SK-N-MC (cell line): Measurements from ENCODE around the gene MRC2.

ENCODE experiments used
- DNase-seq: peaks from one replicate; pipeline ENCODE4 v3.0.0-alpha.2; 2011; ENCODE audit warnings: low read depth, low spot score
- H3K27ac ChIP-seq: fragments of 200-600 bp; sonication (generic); 2 replicates; pipeline ENCODE4 v1.5.1; 2016; ENCODE audit warnings: mixed run types
- H3K36me3 ChIP-seq: fragments of 200-600 bp; sonication (generic); 2 replicates; pipeline ENCODE4 v1.6.1; 2017; ENCODE audit warnings: antibody characterized with exemption, low read length, mixed read lengths; ENCODE audit not compliant: insufficient read depth
- H3K4me3 ChIP-seq: fragments of 200-600 bp; sonication (generic); 2 replicates; pipeline ENCODE4 v1.5.1; 2016
- H3K9ac ChIP-seq: fragments of 200-600 bp; sonication (generic); 2 replicates; pipeline ENCODE4 v1.8.0; 2017; ENCODE audit warnings: mixed run types, mixed read lengths; ENCODE audit not compliant: insufficient read length
- H3K9me3 ChIP-seq: fragments of 200-600 bp; sonication (generic); 2 replicates; pipeline ENCODE4 v1.6.1; 2017; ENCODE audit warnings: low read depth, mild to moderate bottlenecking, antibody characterized with exemption, low read length, moderate library complexity, mixed read lengths
- EZH2 ChIP-seq: fragments of 200-600 bp; sonication (generic); IDR thresholded peaks from one replicate; pipeline ENCODE4 v1.6.1; 2017; ENCODE audit warnings: antibody characterized with exemption
- FOXP2 ChIP-seq: optimal IDR thresholded peaks from 2 replicates; pipeline ENCODE3; 2011; ENCODE audit warnings: mild to moderate bottlenecking, moderate library complexity; ENCODE audit not compliant: insufficient read depth; ENCODE audit errors: extremely low read length, control extremely low read depth
- POLR2AphosphoS5 ChIP-seq: IDR thresholded peaks from 2 replicates; pipeline ENCODE4 v1.6.1; 2012; ENCODE audit warnings: mild to moderate bottlenecking, low read depth, low read length, borderline replicate concordance

The MRC2 gene

DNA sequence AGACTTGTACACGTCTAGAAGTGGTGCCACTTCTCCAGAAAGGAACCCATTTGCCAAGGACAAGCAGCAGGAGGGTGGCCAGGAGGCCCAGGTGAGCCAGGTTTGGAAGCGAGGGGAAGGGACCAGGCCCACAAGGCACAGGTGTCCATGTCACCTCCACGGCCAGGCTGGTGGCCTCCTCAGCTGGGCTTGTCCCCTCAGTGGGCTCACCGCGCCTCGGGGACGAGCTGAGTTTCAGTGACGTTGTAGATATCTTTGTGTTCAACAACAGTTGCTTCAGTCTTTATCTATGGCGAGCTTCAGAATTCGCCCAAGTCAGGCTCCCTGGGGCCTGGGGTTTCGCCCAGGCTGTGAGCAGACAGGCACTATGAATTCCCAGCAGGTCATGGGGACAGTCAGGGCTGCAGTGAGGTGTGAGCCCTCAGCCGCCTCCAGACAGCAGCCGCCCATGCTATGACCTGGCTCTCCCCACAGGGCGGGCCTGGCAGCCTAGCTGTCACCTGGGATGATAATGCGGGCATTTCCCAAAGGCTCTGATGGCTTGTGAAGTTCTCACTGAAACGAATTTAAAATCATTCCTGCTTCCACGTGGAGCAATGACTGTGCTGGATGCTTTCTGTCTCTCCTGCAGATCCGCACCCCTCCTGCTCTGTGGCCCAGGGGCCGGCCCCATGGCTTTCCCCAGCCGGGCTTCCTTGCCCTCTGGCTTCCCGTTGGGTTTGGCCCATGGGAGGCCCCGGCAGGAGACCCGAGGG lies 89.5 kb downstream of the MRC2 start:
- H3K9me3 ChIP-seq, result no peaks in the 10 kb centered on the region
- no peak for DNase-seq
- H3K36me3 ChIP-seq, result no peaks in the 10 kb centered on the region
- H3K9ac ChIP-seq, result no peak overlapping the region
- TF ChIP-seq POLR2AphosphoS5 (no peak), FOXP2 (no peak), EZH2 (no peak)
- H3K27ac ChIP-seq, result no peak overlapping the region
- H3K4me3 ChIP-seq, result no peak overlapping the region

DNA sequence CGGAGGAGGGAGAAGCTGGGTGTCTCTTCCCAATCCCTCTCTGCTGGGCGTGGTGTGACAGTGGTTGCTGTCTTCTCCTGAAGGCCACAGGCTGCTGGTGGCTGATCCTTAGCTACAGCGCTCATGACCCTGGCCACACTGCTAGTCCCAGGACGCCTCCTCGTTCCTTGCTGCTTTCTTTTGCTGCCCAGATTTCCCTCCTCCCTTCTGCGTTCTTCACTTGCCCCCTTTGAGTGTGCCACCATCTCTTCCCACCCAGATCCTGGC lies 90.1 kb downstream of the MRC2 start:
- no peak overlapping the region for H3K4me3 ChIP-seq
- H3K36me3 ChIP-seq, result no peaks in the 10 kb centered on the region
- H3K27ac ChIP-seq, result no peak overlapping the region
- no peak overlapping the region for H3K9ac ChIP-seq
- DNase-seq, result no peak
- TF ChIP-seq POLR2AphosphoS5, result no peak
- TF ChIP-seq FOXP2, result no peak
- TF ChIP-seq EZH2, result no peak
- H3K9me3 ChIP-seq, result no peaks in the 10 kb centered on the region

DNA sequence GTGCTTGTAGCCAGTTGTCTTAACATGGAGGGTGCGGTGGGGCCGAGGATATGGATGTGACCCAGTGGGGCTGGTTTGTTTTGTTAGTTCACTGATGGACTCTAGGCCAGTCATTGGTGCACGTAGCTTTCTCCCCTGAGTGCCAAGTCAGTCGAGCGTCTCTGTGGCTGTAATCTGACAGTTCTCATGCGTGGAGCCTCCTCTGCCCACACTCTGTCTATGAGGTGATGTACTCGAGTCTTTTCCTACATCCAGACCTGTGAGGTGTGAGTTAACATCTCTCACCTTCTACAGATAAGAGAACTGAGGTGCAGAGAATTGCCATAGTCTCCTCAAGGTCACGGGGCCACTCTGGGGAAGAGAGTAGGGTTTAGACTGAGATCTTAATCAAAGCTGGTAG lies 90.4 kb downstream of the MRC2 start:
- TF ChIP-seq EZH2 (no peak), FOXP2 (no peak), POLR2AphosphoS5 (no peak)
- no peaks in the 10 kb centered on the region for H3K36me3 ChIP-seq
- H3K4me3 ChIP-seq, result no peak overlapping the region
- no peak for DNase-seq
- H3K27ac ChIP-seq, result no peak overlapping the region
- H3K9ac ChIP-seq, result no peak overlapping the region
- H3K9me3 ChIP-seq, result no peaks in the 10 kb centered on the region

DNA sequence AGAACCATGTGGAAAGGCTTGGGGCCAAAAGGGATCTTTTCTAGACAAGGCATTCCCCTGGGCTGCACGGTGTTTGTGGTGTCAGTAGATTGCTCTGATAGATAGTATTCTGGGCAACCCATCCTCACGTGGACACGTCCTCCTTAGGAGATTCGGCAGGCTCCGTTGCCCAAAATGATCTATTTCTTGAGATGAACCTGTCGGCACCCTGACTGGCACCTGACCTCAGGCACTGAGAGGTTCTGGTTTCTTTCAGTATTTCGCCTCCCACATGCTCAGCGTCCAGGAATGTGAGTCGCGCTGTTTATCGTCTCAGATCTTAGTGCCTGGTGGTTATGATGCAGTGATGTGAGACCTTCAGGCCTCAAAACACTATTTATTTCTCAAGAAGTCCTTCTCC lies 91.0 kb downstream of the MRC2 start:
- no peak for TF ChIP-seq FOXP2
- Histone ChIP-seq H3K9ac (no peak overlapping the region), H3K36me3 (no peaks in the 10 kb centered on the region), H3K4me3 (no peak overlapping the region), H3K27ac (no peak overlapping the region), H3K9me3 (no peaks in the 10 kb centered on the region)
- no peak for DNase-seq

DNA sequence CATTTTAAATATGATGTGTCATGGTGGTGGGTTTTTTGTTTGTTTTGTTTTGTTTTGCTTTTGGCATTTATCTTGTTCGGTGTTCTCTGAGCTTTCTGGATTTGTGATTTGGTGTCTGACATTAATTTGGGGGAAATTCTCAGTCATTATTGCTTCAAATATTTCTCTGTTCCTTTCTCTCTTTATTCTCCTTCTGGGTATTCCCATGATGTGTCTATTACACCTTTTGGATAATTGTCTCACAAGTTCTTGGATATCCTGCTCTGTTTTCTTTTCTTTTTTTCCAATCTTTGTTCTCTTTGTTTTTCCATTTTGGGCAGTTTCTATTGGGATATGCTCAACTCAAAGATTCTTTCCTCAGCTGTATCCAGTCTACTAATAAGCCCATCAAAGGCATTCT lies 92.1 kb downstream of the MRC2 start:
- Histone ChIP-seq H3K9ac (no peak overlapping the region), H3K36me3 (no peaks in the 10 kb centered on the region), H3K4me3 (no peak overlapping the region), H3K9me3 (no peaks in the 10 kb centered on the region), H3K27ac (no peak overlapping the region)
- TF ChIP-seq POLR2AphosphoS5 (no peak), FOXP2 (no peak), EZH2 (no peak)
- no peak for DNase-seq

DNA sequence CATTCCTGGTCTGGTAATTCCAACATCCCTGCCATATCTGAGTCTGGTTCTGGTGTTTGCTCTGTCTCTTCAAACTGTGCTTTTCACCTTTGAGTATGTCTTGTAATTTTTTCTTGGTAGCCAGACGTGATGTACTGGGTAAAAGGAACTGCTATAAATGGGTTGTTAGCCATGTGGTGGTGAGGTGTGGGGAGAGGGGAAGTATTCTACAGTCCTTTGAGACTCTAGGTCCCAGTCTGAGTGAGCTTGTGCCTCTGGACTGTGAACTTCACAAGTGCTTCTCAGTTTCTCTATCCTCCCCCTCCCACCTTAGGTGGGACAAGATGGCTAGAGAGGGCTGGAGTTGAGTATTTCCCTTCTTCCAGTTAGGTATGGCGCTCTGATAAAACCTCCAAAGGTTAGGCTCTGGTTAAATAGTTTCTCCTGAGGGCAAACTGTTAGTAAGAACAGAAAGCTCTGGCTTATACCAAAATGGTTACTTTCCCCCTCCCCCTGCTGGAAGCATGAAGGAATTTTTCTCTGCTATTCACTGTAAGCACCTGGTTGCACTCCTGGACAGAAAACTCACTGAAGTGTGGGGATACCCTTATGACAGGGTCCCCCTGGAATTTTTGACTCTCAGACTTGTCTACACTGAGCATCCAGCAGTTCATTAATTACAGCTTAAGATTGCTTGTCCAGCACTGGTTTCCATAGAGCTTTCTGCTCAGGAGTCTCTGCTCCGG lies 92.8 kb downstream of the MRC2 start:
- Histone ChIP-seq H3K27ac (no peak overlapping the region), H3K4me3 (no peak overlapping the region), H3K9me3 (no peaks in the 10 kb centered on the region), H3K36me3 (no peaks in the 10 kb centered on the region), H3K9ac (no peak overlapping the region)
- no peak for TF ChIP-seq POLR2AphosphoS5
- TF ChIP-seq FOXP2, result no peak
- no peak for TF ChIP-seq EZH2
- DNase-seq, result no peak

DNA sequence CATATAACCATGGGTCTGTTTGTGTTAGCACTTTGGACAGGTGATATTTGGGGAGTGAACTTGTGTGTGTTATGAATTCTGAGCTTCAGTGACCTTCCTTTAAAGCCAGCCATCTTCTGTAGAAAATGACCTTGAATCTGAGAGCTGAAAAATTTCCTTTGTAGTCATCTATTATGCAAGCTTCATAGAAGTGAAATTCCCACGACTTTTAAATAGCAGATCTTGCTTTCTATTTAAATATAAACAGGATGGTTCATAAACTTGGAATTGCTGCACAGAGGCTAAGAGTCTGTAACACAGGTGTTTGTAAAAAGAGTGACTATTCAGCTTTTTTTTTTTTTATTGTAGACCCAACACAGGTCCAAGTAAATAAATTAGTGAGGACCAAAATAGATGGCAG lies 95.2 kb downstream of the MRC2 start:
- TF ChIP-seq FOXP2, result no peak
- TF ChIP-seq EZH2, result no peak
- no peak for TF ChIP-seq POLR2AphosphoS5
- DNase-seq, result no peak
- Histone ChIP-seq H3K4me3 (no peak overlapping the region), H3K36me3 (no peaks in the 10 kb centered on the region), H3K9me3 (no peaks in the 10 kb centered on the region), H3K27ac (no peak overlapping the region), H3K9ac (no peak overlapping the region)

DNA sequence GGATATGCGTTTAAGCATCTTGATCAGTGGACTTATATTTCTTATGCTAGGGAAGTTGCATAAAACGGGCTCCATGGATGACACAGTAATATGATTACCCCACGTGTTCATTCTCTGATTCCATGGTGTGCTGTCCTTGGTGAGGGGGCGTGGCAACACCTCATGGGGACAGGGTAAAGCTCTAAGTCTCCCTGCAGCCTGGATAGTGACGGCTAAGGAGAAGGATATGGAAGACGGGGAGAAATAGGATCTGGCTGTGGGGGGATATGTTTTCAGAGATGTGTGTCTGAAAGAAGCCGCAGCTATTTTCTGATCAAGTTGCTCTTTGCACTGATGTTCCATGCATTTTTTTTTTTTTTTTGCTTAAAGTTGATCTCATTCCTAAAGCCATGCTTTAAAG lies 96.4 kb downstream of the MRC2 start:
- H3K9me3 ChIP-seq, result no peaks in the 10 kb centered on the region
- no peak overlapping the region for H3K9ac ChIP-seq
- TF ChIP-seq EZH2, result no peak
- no peak for TF ChIP-seq POLR2AphosphoS5
- no peak for TF ChIP-seq FOXP2
- no peak for DNase-seq
- no peak overlapping the region for H3K27ac ChIP-seq
- H3K4me3 ChIP-seq, result no peak overlapping the region
- H3K36me3 ChIP-seq, result no peaks in the 10 kb centered on the region
